H7 (cell line): ENCODE data around the gene RBM24. TPM values are rescaled to one million over a fixed set of nuclear protein-coding genes. Genes with fewer than 3 reads are reported as not detected.

Source experiments
- DNase-seq: peaks from one replicate; pipeline ENCODE4 v3.0.0; 2012
- H3K27me3 ChIP-seq: 2 replicates; pipeline ENCODE4 v1.6.0; 2011; ENCODE audit warnings: mild to moderate bottlenecking, low read length; ENCODE audit not compliant: control insufficient read depth, insufficient read depth
- H3K36me3 ChIP-seq: replicated peaks from 2 replicates; pipeline ENCODE4 v1.5.1; 2011; ENCODE audit warnings: low read length; ENCODE audit not compliant: control insufficient read depth, insufficient read depth
- H3K4me3 ChIP-seq: 2 replicates; pipeline ENCODE4 v1.5.1; 2011; ENCODE audit warnings: low read depth, mild to moderate bottlenecking, control low read depth, low read length, moderate library complexity; ENCODE audit not compliant: insufficient read depth
- total RNA-seq: library from RNA; depleted of rRNA; stranded (reverse); fragments of >200 nt; shearing (Covaris generic); gene quantifications from 2 replicates; pipeline ENCODE4 v1.2.3, GENCODE V29; 2014; rRNA removed

RBM24 gene
- 2.3 and 3.3 TPM in 2 replicates for total RNA-seq

GRCh38 chr6:17281100-17281496 is at the start of gene RBM24:
TSS of gene RBM24 (plus strand) at chr6:17281361. CDS start at chr6:17281582, 221 bp downstream.
- H3K27me3 ChIP-seq: peaks cover 53% of the 10 kb centered on the region
- peak; percentile 83 for DNase-seq
- peak within 1 kb of the TSS; percentile 64 for H3K4me3 ChIP-seq
- H3K36me3 ChIP-seq: no peaks in the 10 kb centered on the region

DNA sequence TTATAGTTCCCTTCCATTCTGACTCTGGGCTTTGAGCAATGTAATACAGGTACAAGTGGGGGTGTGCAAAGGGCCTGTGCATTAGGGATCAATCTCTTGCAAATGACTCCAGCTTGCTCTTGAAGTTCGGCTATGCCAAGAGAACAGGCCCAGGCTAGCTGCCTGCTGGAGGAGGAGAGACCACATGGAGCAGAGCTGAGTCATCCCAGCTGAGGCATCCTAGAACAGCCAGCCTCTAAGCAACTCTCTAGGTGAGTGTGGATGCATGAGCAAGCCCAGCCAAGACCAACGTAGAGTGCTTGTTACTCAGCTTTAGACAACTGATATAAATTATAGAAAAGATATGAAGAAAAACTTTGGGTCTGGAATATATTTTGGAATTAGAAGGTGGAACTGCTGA is 47.6 kb upstream of the RBM24 start:
- H3K27me3 ChIP-seq: no peaks in the 10 kb centered on the region
- no peak for DNase-seq
- H3K4me3 ChIP-seq: no peak overlapping the region
- H3K36me3 ChIP-seq: no peaks in the 10 kb centered on the region

DNA sequence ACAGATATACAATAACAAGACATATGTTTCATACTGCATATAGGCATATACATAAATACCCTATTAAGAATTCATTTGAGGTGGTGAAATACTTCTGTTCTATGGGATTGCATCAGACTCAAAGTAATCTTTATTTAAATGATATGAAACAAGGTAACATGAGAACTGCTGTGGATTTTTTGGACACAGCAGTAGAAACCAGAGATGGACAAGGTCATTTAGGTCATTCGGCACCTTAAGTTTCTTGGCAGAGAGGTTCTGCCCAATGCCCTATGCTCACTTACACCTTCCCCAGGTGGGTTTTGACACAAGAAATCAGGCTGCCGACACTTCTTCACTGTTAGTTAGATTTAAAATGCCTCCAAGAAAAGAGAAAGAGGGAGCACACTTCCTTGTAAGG is 43.9 kb upstream of the RBM24 start:
- Histone ChIP-seq H3K4me3 (no peak overlapping the region), H3K27me3 (no peaks in the 10 kb centered on the region), H3K36me3 (no peaks in the 10 kb centered on the region)
- no peak for DNase-seq

DNA sequence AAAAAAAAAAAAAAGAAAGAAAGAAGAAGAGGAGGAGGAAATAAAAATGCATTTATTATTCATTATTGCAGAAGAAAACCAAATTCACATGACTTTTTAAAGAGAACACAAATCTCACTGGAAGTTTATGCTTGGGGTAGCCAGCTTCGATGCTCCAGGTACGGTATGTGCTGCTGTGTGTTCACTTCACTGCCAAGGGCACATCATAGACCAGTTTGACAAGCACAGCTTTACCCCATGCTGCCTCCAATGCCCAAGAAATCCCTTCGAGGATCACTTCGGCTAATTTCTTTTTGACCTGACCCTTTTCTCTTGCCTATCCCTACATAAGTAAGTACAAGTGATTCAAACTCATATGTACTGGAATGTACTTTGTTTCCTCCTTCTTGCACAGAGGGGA is 41.9 kb upstream of the RBM24 start:
- H3K4me3 ChIP-seq: no peak overlapping the region
- no peaks in the 10 kb centered on the region for H3K27me3 ChIP-seq
- DNase-seq: no peak
- no peaks in the 10 kb centered on the region for H3K36me3 ChIP-seq

DNA sequence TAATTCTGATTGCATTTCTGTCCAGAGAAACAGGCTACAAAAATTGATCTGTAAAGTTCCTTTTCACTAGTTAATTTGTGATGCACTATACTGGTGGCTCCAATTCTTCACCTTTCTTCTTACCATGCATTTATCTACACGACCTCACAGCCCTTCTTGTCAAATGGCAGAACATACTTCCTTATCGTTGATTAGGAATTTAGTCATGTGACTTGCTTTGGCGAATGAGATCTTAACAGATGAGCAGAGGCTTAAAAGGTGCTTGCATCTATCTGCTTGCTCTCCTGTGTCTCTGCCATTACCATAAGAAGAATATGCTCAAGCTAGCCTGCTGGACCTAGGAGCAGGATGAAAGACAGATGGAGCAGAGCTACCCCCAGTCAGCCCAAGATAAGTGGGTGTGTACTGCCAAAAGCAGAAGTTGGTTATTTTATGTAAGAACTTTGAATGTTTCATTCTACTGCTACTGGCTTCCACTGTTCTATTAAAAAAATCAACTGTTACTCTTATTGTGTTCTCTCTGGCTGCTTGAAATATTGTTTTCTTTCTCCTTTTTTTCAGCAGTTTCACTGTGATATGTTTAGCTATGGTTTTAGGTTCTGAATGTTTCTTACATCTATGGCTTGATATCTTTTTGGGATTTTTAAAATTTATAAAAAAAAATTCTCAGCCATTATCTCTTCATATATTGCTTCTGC is 40.2 kb upstream of the RBM24 start:
- no peak for DNase-seq
- H3K4me3 ChIP-seq: no peak overlapping the region
- no peaks in the 10 kb centered on the region for H3K36me3 ChIP-seq
- no peaks in the 10 kb centered on the region for H3K27me3 ChIP-seq

DNA sequence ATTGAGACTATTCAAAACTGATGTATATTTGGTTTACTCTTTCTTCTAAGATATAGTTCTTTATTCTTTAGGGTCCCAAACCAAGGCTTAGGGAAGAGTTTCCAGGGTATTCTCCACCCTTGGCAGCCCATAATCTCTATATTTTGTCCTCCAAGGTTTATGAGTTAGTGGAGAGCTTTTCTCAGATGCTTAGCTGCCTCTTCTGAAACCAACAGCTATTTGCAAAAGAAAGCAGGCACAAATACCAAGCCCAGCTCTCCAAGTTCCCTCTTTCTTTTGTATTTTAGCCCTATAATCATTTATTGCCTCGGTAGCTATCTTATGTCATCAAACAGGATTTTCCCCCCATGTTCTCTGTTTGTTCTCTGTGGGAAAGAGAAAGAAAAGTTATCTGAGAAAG is 39.1 kb upstream of the RBM24 start:
- H3K27me3 ChIP-seq: no peaks in the 10 kb centered on the region
- no peaks in the 10 kb centered on the region for H3K36me3 ChIP-seq
- DNase-seq: no peak
- no peak overlapping the region for H3K4me3 ChIP-seq

GRCh38 chr6:17250237-17250636 is 30.9 kb upstream of the RBM24 start:
- Histone ChIP-seq H3K27me3 (no peaks in the 10 kb centered on the region), H3K36me3 (no peaks in the 10 kb centered on the region), H3K4me3 (no peak overlapping the region)
- no peak for DNase-seq

GRCh38 chr6:17251953-17252352 is 29.2 kb upstream of the RBM24 start:
- no peak for DNase-seq
- Histone ChIP-seq H3K36me3 (no peaks in the 10 kb centered on the region), H3K4me3 (no peak overlapping the region), H3K27me3 (no peaks in the 10 kb centered on the region)

GRCh38 chr6:17258749-17259148 is 22.4 kb upstream of the RBM24 start:
- DNase-seq: no peak
- H3K4me3 ChIP-seq: no peak overlapping the region
- H3K36me3 ChIP-seq: no peaks in the 10 kb centered on the region
- H3K27me3 ChIP-seq: no peaks in the 10 kb centered on the region

DNA sequence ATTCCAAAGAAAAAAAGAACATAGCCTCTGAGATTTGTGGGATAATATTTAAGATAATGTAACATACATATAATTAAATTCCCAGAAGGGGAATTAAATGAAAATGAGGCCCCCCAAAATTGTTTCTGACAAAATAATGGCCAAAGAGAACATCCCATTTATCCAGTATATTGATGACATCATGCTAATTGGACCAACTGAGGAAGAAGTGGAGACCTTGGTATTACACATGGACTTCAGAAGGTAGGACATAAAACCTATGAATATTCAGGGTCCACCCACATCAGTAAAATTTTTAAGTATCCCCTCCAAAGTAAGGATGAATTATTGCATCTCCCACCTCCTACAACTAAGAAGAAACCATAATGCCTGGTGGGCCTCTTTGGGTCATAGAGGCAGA is 15.6 kb upstream of the RBM24 start:
- H3K36me3 ChIP-seq: no peaks in the 10 kb centered on the region
- no peaks in the 10 kb centered on the region for H3K27me3 ChIP-seq
- no peak for DNase-seq
- no peak overlapping the region for H3K4me3 ChIP-seq

GRCh38 chr6:17267566-17267965 is 13.6 kb upstream of the RBM24 start:
- Histone ChIP-seq H3K27me3 (no peaks in the 10 kb centered on the region), H3K36me3 (no peaks in the 10 kb centered on the region), H3K4me3 (no peak overlapping the region)
- DNase-seq: no peak

GRCh38 chr6:17268114-17268513 is 13.0 kb upstream of the RBM24 start:
- Histone ChIP-seq H3K36me3 (no peaks in the 10 kb centered on the region), H3K27me3 (no peaks in the 10 kb centered on the region), H3K4me3 (no peak overlapping the region)
- no peak for DNase-seq

DNA sequence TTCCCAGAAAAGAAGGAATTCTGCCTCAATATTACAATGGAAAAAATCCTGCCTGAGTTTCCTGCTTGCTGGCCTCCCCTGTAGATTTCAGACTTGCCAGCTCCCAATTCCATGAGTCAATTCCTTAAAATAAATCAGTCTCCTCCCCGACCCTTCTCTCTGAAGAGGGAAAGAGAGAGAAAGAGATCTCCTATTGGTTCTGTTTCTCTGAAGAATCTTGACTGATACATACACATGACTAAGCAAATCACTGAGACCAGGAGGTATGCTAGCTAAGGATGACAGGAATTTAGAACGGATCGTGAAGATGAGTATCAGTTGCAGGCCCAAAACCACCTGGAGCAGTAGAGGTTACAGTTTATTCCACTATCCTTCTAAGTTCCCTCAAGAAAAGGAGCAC is 11.3 kb upstream of the RBM24 start:
- no peak overlapping the region for H3K4me3 ChIP-seq
- no peaks in the 10 kb centered on the region for H3K27me3 ChIP-seq
- no peaks in the 10 kb centered on the region for H3K36me3 ChIP-seq
- no peak for DNase-seq

DNA sequence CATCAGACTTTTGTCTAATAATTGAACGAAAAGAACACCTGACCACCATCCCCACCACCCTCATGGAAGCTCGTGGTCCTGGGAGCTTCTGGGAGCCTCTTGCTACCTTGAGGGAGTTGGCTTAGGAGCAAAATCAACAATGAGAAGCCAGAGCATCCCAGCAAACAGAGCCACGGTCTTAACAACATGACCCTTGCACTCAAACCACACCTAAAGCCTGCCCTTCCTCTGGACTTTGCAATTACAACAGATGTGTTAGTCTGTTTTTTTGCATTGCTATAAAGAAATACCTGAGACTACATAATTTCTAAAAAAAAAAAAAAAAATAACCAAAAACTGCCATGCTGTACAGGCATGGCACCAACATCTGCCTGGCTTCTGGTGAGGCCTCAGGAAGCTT is 9.5 kb upstream of the RBM24 start:
- no peaks in the 10 kb centered on the region for H3K27me3 ChIP-seq
- H3K36me3 ChIP-seq: no peaks in the 10 kb centered on the region
- no peak for DNase-seq
- H3K4me3 ChIP-seq: no peak overlapping the region

GRCh38 chr6:17276766-17277165 is 4.4 kb upstream of the RBM24 start:
- DNase-seq: no peak
- Histone ChIP-seq H3K36me3 (no peaks in the 10 kb centered on the region), H3K27me3 (peaks cover 37% of the 10 kb centered on the region), H3K4me3 (no peak overlapping the region)

DNA sequence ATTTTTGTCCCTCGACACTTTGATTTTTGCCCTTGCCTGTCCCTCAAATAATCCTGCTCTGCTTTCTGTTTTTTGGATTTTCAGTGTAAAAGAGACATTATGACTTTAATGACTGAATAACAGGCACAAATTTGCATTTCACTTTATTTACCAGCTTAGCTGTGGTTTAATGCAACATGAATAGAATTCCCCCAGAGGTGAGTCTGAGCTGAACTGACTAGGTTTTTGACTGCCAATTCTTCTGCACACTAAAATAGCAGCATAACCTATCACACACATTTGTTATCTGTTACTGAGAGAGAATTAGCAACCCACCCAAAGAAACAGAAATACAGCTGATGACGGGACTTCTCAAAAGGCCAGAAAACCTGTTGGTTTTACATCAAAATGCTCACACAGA is 3.9 kb upstream of the RBM24 start:
- Histone ChIP-seq H3K36me3 (no peaks in the 10 kb centered on the region), H3K4me3 (no peak overlapping the region), H3K27me3 (peaks cover 42% of the 10 kb centered on the region)
- DNase-seq: no peak
